Vagina (tissue), 2 donors: ENCODE data around the gene BBLN.

ENCODE experiments used
- CTCF ChIP-seq, 3 experiments: fragments of 450-650 bp in 2 of 3; fragments of 200-600 bp in 1 of 3; sonication (generic) in 1 of 3; IDR thresholded peaks; one replicate each; pipeline ENCODE4 v1.5.1; 2017 to 2019; ENCODE audit warnings: antibody characterized with exemption in 3 of 3, mild to moderate bottlenecking in 2 of 3, moderate library complexity in 2 of 3
- POLR2A ChIP-seq, 2 donors: fragments of 450-650 bp; IDR thresholded peaks; one replicate each; pipeline ENCODE4 v1.6.1; 2017; ENCODE audit warnings: antibody characterized with exemption in 2 of 2, mild to moderate bottlenecking in 2 of 2, moderate library complexity in 2 of 2
- POLR2AphosphoS5 ChIP-seq, 2 donors: sonication (generic); formaldehyde crosslinking; IDR thresholded peaks; one replicate each; pipeline ENCODE4 v1.9.0; 2017; ENCODE audit warnings: antibody characterized with exemption in 2 of 2, mild to moderate bottlenecking in 2 of 2, low read depth in 1 of 2; ENCODE audit not compliant: insufficient read depth in 1 of 2

DNA sequence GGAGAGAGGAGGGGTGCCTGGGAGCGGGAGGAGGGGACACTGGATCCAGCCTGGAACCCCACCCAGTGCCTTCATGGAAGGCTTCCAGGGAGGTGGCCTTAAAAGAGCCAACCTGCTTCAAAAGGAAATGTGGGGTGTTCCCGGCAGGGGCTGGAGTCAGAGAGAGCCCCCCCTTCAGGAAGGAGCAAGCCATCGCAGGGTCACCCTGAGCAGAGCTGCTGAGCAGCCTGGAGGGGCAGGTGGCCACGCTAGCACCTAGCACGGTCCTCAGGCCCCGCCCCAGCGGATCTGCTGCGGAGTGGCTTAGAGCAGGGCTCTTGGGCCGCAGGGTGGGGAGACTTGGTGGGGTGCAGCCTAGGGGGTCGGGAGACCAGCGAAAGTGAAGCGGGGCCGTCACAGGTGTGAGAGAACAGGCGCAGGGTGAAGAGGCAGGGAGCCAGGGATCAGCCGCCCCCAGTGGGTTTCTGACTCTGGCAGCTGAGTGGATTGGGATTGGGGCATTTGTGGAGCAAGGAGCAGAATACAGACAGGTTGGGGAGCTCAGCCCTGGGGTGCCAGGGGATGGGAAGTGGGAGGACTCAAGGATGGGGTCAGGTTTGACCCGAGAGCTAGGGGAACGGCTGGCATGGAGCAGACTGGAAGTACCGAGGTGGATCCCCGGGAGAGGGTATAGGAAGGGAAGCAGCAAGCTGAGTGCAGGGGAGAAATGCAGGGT is 9.3 kb upstream of the BBLN start:
- TF ChIP-seq CTCF (IDR thresholded peaks at IDR 0.05): no peak
- no peak for TF ChIP-seq POLR2A (IDR thresholded peaks at IDR 0.05)
- TF ChIP-seq POLR2AphosphoS5 (IDR thresholded peaks at IDR 0.05; ENCODE audit: insufficient read depth in 1 of 2, low read depth in 1 of 2): no peak
